Osteoblast (primary cell): ENCODE measurements around the gene EEF1A1. TPM values are rescaled to one million over a fixed set of nuclear protein-coding genes. Genes with fewer than 3 reads are reported as not detected.
A peak's percentile ranks its signal among the peaks of the same experiment; 100 is the strongest.
"Not testable (repeated sequence)": the region's sequence is repeated elsewhere in the genome, so short reads cannot be mapped to it uniquely, and the experiment has no call there.

ENCODE experiments used
- DNase-seq: peaks from one replicate; pipeline ENCODE4 v3.0.0; 2011; ENCODE audit warnings: low spot score, mixed read lengths; ENCODE audit not compliant: insufficient read length; ENCODE audit errors: missing footprints
- H2AFZ ChIP-seq: 2 replicates; pipeline ENCODE4 v1.6.0; 2011; ENCODE audit warnings: mild to moderate bottlenecking, low read length
- H3K27ac ChIP-seq: 2 replicates; pipeline ENCODE4 v1.5.1; 2011; ENCODE audit warnings: mild to moderate bottlenecking, low read depth, low read length, moderate library complexity
- H3K27me3 ChIP-seq: 2 replicates; pipeline ENCODE4 v1.6.0; 2012; ENCODE audit warnings: mild to moderate bottlenecking, control low read depth, inconsistent platforms, low read length, moderate library complexity; ENCODE audit not compliant: insufficient read depth
- H3K36me3 ChIP-seq: 2 replicates; pipeline ENCODE4 v1.5.1; 2011; ENCODE audit warnings: mild to moderate bottlenecking, low read length, control low read depth, moderate library complexity; ENCODE audit not compliant: insufficient read depth
- H3K4me1 ChIP-seq: 2 replicates; pipeline ENCODE4 v1.5.1; 2011; ENCODE audit warnings: mild to moderate bottlenecking, low read length, control low read depth, moderate library complexity; ENCODE audit not compliant: insufficient read depth
- H3K4me2 ChIP-seq: 2 replicates; pipeline ENCODE4 v1.6.0; 2011; ENCODE audit warnings: mild to moderate bottlenecking, low read length; ENCODE audit not compliant: insufficient read depth
- H3K4me3 ChIP-seq: fragments of 200-600 bp; sonication (generic); 3 replicates; pipeline ENCODE4 v1.5.1; 2012; ENCODE audit warnings: mild to moderate bottlenecking, low read length, inconsistent platforms; ENCODE audit not compliant: insufficient read depth
- H3K79me2 ChIP-seq: 2 replicates; pipeline ENCODE4 v1.6.0; 2012; ENCODE audit warnings: mild to moderate bottlenecking, low read length, control low read depth, inconsistent platforms; ENCODE audit not compliant: insufficient read depth
- H3K9me3 ChIP-seq: 2 replicates; pipeline ENCODE4 v1.5.1; 2011; ENCODE audit warnings: low read depth, low read length, control low read depth
- H4K20me1 ChIP-seq: 2 replicates; pipeline ENCODE4 v1.6.0; 2012; ENCODE audit warnings: mild to moderate bottlenecking, low read length, control low read depth; ENCODE audit not compliant: insufficient read depth
- CTCF ChIP-seq: IDR thresholded peaks from 2 replicates; pipeline ENCODE4 v1.5.1; 2011; ENCODE audit warnings: mild to moderate bottlenecking, low read depth, low read length, moderate library complexity; ENCODE audit errors: extremely low read depth
- total RNA-seq: library from RNA; depleted of rRNA; stranded (reverse); fragments of >200 nt; gene quantifications from 2 replicates; pipeline ENCODE4 v1.2.3, GENCODE V29; 2012

Gene EEF1A1
- total RNA-seq, 1 donor, result 19,513 TPM

GRCh38 chr6:73560182-73560732, 39.4 kb upstream of the EEF1A1 start:
- Histone ChIP-seq H3K9me3 (no peaks in the 10 kb centered on the region), H3K79me2 (no peaks in the 10 kb centered on the region), H4K20me1 (no peaks in the 10 kb centered on the region), H3K27me3 (no peaks in the 10 kb centered on the region), H3K27ac (no peak overlapping the region), H3K4me2 (no peak overlapping the region), H3K4me3 (no peak overlapping the region), H2AFZ (peak overlapping the region; percentile 91), H3K36me3 (no peaks in the 10 kb centered on the region), H3K4me1 (peaks cover 5% of the 10 kb centered on the region)
- no peak for TF ChIP-seq CTCF
- peak; percentile 42 for DNase-seq

GRCh38 chr6:73559399-73559794, 38.6 kb upstream of the EEF1A1 start:
- H3K4me3 ChIP-seq, H2AFZ ChIP-seq, H3K36me3 ChIP-seq, H4K20me1 ChIP-seq, H3K79me2 ChIP-seq, H3K4me2 ChIP-seq, DNase-seq, H3K27ac ChIP-seq, H3K27me3 ChIP-seq, H3K9me3 ChIP-seq, H3K4me1 ChIP-seq: not testable (repeated sequence)

GRCh38 chr6:73558624-73559398, 38.0 kb upstream of the EEF1A1 start:
- H3K4me2 ChIP-seq, result no peak overlapping the region
- no peaks in the 10 kb centered on the region for H4K20me1 ChIP-seq
- H3K79me2 ChIP-seq, result no peaks in the 10 kb centered on the region
- no peak for TF ChIP-seq CTCF
- no peak overlapping the region for H3K4me3 ChIP-seq
- H3K27me3 ChIP-seq, result no peaks in the 10 kb centered on the region
- peaks cover 5% of the 10 kb centered on the region for H3K4me1 ChIP-seq
- no peaks in the 10 kb centered on the region for H3K9me3 ChIP-seq
- no peaks in the 10 kb centered on the region for H3K36me3 ChIP-seq
- peak; percentile 17 for DNase-seq
- H2AFZ ChIP-seq, result no peak overlapping the region
- H3K27ac ChIP-seq, result no peak overlapping the region

GRCh38 chr6:73556836-73557235, 36.0 kb upstream of the EEF1A1 start:
- no peaks in the 10 kb centered on the region for H3K79me2 ChIP-seq
- no peaks in the 10 kb centered on the region for H3K9me3 ChIP-seq
- peak overlapping the region; percentile 54 for H2AFZ ChIP-seq
- peaks cover 5% of the 10 kb centered on the region for H3K4me1 ChIP-seq
- H4K20me1 ChIP-seq, result no peaks in the 10 kb centered on the region
- H3K27me3 ChIP-seq, result no peaks in the 10 kb centered on the region
- H3K36me3 ChIP-seq, result no peaks in the 10 kb centered on the region
- peak; percentile 22 for DNase-seq
- no peak overlapping the region for H3K4me2 ChIP-seq
- no peak overlapping the region for H3K4me3 ChIP-seq
- H3K27ac ChIP-seq, result no peak overlapping the region
- TF ChIP-seq CTCF, result no peak

GRCh38 chr6:73555380-73555949, 34.6 kb upstream of the EEF1A1 start:
- not testable (repeated sequence) for H3K4me2 ChIP-seq, H3K27ac ChIP-seq, H3K9me3 ChIP-seq, DNase-seq, H4K20me1 ChIP-seq, H3K36me3 ChIP-seq, H2AFZ ChIP-seq, H3K27me3 ChIP-seq, H3K4me1 ChIP-seq, H3K79me2 ChIP-seq, H3K4me3 ChIP-seq

GRCh38 chr6:73551115-73551514, 30.3 kb upstream of the EEF1A1 start:
- not testable (repeated sequence) for H4K20me1 ChIP-seq, H3K9me3 ChIP-seq, H2AFZ ChIP-seq, H3K4me2 ChIP-seq, H3K27me3 ChIP-seq, H3K36me3 ChIP-seq, H3K79me2 ChIP-seq, H3K4me3 ChIP-seq, H3K27ac ChIP-seq, H3K4me1 ChIP-seq, DNase-seq
